GM18909 (cell line): ENCODE results near the gene KCNC2.
A peak's percentile ranks its signal among the peaks of the same experiment; 100 is the strongest.

Experiments
- ATAC-seq: cut with Tn5 transposase; IDR thresholded peaks from one replicate; pipeline ENCODE4 v1.9.1; 2021; ENCODE audit warnings: mild to moderate bottlenecking; ENCODE audit not compliant: unreplicated experiment, poor library complexity

KCNC2 gene

DNA sequence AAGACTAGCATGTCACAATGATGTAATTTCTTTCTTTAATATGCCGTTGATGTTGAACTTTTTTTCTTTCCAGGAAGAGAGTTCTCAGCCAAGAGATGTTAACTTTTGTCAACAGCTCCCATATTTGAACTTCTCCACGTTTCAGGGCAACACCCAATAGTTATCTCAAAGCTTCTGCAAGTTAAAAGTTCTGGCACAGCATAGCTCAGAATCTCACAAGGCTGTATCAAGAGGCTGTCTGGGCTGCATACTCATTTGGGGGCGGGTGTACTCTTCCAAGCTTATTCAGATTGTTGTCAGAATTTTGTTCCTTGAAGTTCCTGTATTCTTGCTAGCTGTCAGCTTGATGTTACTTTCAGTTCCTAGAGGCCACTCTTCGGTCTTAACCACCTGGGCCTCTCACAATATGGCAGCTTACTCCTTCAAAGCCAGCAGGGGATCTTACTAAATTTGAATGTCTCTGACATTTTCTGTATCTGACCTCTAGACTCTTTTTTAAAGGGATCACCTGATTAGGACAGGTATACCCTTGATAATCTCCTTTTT lies 38.9 kb downstream of the KCNC2 start:
- ATAC-seq, result peak; percentile 57

- no peak for ATAC-seq
These were observed 46.8 kb downstream of the KCNC2 start for GRCh38 chr12:75162845-75163244.

DNA sequence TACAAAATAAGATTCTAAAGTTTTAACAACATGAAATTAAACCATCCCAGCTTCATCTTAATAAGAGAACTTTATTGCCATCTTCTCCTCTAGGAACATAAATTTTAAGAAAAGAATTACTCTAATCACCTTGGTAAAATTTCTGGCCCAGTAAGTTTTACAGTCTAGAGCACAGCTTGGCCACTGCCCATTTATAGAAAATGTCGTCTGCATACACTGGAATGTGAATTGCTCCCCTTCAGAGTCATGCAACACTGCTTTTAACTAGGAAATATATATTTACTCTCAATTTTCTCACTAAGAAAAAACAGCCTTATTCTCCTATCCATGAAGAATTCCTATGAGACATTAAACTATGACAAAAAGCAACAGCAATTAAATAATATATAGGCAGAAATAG lies 48.2 kb downstream of the KCNC2 start:
- ATAC-seq, result no peak

DNA sequence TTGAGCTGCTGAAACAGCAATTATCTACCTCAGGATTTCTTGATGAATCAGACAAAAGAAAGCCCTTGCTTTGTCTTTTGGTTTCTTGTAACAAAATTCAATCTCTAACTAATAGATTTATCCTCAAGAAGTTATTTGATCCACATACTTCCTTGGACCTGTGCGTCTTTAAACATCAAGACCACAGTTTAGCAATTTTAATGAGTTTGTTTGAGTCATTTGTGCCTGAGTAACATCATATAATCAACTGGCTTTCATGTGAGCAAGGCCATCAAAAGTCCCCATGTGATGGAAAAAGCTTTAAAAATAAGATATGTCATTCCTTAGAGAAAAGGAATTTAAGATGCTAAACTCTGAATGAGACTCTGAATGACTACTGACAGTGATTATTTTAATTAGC lies 52.3 kb downstream of the KCNC2 start:
- ATAC-seq, result no peak

DNA sequence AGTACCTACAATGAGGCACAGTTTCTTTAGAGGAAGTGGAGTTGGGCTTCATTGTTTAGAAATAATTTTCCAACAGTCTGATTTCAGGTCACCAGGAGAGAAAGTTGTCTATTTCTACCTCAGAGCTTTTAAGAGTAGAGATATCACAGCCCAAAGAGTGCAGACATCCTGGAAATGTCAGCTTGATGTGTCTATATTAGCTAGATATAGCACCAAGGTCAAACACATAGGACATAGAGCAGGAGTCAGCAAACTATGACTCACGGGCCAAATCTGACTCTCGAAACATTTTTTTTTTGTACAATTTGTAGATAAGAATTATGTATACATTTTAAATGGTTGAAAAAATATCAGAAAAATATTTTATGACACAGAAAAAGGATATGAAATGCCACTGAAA lies 53.7 kb downstream of the KCNC2 start:
- no peak for ATAC-seq

DNA sequence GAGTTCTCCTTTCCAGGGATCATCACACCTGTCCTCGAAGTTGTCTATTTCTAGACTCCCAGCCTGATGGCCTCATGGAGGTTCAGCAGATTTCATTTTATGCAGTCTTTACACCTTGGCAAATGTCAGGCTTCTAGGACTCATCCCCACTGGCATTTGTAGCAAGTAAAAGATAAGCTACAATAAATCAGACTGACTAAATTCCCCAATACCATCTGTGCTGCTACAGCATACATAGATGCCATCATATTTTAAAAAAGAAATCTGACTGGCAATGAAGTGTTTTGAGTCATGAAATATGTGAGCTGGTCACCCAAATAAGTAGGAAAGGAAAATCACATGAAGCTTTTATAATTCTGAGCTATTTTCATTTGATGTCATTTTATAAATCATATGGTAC lies 55.3 kb downstream of the KCNC2 start:
- ATAC-seq, result no peak

DNA sequence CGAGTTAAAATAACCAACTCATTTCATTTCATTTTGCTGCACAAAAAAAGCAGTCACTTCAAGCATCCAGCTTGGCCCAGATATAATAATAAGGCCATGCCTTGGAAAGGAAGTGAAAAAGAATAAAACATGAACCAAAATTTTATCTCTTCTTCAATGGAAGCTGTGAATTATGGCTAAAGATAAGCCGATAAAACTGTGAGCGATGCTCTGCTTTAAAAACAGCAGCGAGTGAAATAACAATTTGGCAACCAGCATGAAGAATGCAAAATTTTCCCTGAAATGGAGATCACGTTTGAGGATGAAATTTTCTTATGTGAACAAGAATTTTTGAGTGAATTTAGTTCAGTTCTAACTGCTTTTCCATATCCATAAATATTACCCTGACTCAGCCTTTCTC lies 70.4 kb downstream of the KCNC2 start:
- no peak for ATAC-seq

DNA sequence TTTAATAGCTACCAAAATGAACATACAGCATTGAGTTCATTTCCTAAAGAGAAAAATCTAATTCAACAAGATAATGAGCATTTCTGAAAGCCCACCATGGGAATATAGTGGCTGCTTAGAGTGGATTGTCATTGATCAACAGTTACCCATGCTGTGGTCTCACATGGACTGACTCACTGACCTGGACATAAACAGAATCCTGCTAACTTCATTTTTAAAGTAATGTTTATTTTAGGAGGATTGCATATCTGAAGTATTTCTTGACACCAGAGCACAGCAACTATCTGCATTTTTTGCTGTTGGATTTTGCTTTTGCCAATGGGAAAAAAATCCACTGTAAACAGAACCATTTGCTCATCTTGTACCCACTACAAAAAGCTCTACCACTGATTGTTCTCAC lies 71.7 kb downstream of the KCNC2 start:
- no peak for ATAC-seq

DNA sequence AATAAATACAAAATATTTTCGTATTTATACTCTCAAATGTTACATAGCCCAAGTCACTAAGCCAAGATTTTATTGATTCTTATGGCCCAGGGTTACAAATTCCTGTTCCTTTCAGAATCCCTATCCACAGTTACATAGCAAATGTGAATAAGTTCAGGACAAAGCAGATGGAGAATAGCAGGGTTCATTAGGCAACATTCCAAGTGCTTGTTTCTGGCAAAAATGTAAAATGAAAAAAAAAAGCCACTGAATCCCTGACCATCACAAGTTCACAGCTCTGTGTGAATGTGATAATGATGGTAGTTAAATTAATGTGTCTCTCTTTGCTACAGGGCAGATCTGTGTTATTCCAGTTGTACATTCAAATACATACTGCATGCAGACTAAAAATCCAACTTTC lies 74.6 kb downstream of the KCNC2 start:
- no peak for ATAC-seq

GRCh38 chr12:75130811-75131210 lies 78.8 kb downstream of the KCNC2 start:
- no peak for ATAC-seq

DNA sequence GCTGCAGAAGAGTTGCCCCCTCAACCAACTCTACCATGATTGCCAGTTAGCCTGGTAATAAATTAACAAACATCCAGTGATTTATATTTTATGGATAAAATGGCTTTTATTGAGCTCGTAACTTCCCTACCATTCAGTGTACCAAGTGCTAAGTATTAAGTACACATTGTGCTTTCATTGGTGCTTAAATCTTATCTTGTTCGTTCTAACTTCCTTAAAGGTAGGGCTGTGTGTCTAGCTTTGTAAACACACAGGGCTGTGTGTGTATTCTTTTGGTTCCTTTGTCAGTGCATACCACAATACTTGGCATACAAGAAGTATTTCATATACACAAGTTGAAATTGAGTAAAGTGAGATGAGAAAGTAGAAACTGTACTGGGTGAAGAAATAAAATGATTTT lies 80.4 kb downstream of the KCNC2 start:
- no peak for ATAC-seq

GRCh38 chr12:75121036-75121705 lies 88.5 kb downstream of the KCNC2 start:
- ATAC-seq, result no peak

GRCh38 chr12:75120311-75120711 lies 89.3 kb downstream of the KCNC2 start:
- ATAC-seq, result no peak

GRCh38 chr12:75116646-75117198 lies 92.9 kb downstream of the KCNC2 start:
- no peak for ATAC-seq

GRCh38 chr12:75115748-75116147 lies 93.9 kb downstream of the KCNC2 start:
- no peak for ATAC-seq

- ATAC-seq, result no peak
These were observed 105.8 kb downstream of the KCNC2 start for GRCh38 chr12:75103822-75104221.

GRCh38 chr12:75101781-75102180 lies 107.9 kb downstream of the KCNC2 start:
- ATAC-seq, result no peak

DNA sequence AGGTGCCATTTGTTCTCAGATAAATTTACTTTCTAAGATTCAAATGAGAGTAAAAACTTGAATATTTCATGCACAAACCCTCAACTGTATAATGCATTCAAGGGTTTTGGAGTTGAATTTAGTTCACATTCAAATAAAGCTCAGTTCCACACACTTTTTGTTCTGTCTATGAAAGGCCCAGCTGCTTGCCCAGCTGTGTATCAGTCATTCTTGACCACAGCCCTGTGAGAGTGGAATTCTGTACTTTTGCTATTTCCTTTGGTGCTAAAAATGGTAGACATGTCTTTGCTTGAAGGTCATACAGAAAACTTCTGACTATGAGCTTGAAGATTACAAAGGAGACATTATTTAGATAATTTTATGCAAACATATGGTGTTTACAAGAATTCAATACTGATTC lies 110.4 kb downstream of the KCNC2 start:
- no peak for ATAC-seq

GRCh38 chr12:75097003-75097402 lies 112.6 kb downstream of the KCNC2 start:
- ATAC-seq, result no peak

GRCh38 chr12:75087654-75088053 lies 122.0 kb downstream of the KCNC2 start:
- ATAC-seq, result no peak

DNA sequence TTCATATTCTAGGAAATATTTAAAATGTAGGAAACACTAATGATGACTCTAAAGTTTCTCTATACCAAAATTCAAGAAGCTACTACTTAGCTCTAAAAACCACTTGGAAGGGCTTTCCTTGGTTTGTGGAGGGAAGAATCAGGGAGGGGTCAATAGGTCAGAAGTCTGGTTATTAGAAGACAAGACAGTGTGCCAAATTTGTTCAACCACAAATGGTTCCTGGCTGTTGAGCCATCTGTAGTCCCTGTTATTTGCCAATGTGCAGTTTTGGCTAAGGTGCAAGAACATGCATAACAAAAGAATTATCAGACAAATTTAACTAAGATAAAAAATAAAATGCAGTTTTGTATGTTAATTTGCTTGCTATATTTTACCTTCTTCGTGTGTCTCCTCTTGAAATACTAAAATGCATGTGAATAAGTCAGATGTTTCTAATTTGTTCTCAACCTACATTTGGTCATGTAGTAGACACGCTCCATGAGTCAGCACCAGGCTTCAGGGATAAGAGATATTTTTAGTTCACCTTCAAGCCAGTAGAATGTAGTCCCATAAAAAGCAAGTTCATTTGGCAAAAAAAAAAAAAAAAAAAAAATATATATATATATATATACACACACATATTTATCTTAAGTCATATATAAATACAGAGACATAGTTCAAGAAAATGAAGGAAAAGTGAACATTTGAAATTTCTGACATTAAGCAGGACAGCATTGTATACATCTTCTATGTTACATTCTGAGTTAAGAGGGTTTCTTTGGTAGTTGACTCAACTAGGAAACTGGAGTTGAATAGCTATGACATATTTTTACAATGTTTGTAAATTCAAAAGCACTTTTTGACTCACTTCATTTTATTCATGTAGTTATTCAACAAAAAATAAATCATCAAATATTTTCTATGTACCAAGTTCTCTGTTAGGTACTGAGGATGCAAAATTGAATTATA lies 123.3 kb downstream of the KCNC2 start:
- ATAC-seq, result no peak
